Ishikawa (cell line): Measurements from ENCODE around the gene GSKIP.

Experiments used
- CEBPB ChIP-seq: IDR thresholded peaks from 2 replicates; pipeline ENCODE4 v1.6.1; 2012
- CREB1 ChIP-seq: IDR thresholded peaks from 2 replicates; pipeline ENCODE4 v1.6.1; 2012; ENCODE audit warnings: low read depth
- EGR1 ChIP-seq: IDR thresholded peaks from 2 replicates; pipeline ENCODE4 v1.6.1; 2012
- EP300 ChIP-seq: IDR thresholded peaks from 2 replicates; pipeline ENCODE4 v1.6.1; 2012; ENCODE audit warnings: borderline replicate concordance
- FOXM1 ChIP-seq: IDR thresholded peaks from 2 replicates; pipeline ENCODE4 v1.6.1; 2012; ENCODE audit warnings: low read depth, borderline replicate concordance
- NFIC ChIP-seq: IDR thresholded peaks from 2 replicates; pipeline ENCODE4 v1.6.1; 2012
- RAD21 ChIP-seq: IDR thresholded peaks from 2 replicates; pipeline ENCODE4 v1.6.1; 2012; ENCODE audit warnings: low read depth
- TAF1 ChIP-seq: IDR thresholded peaks from 2 replicates; pipeline ENCODE4 v1.6.1; 2012; ENCODE audit warnings: low read depth, mild to moderate bottlenecking
- TCF12 ChIP-seq: IDR thresholded peaks from 2 replicates; pipeline ENCODE4 v1.6.1; 2012; ENCODE audit warnings: low read depth
- TEAD4 ChIP-seq: IDR thresholded peaks from 2 replicates; pipeline ENCODE4 v1.6.1; 2012
- YY1 ChIP-seq: IDR thresholded peaks from 2 replicates; pipeline ENCODE4 v1.6.1; 2012; ENCODE audit warnings: low read depth
- ZBTB7A ChIP-seq: IDR thresholded peaks from 2 replicates; pipeline ENCODE4 v1.6.1; 2012; ENCODE audit warnings: low read depth
- TF ChIP-seq, protein P1 (sequence below): IDR thresholded peaks from 2 replicates; pipeline ENCODE4 v1.6.1; 2012
- TF ChIP-seq, protein P2 (sequence below): IDR thresholded peaks from 2 replicates; pipeline ENCODE4 v1.6.1; 2012
- TF ChIP-seq, protein P3 (sequence below): IDR thresholded peaks from 2 replicates; pipeline ENCODE4 v1.6.1; 2012; ENCODE audit warnings: low read depth, mild to moderate bottlenecking

Gene GSKIP

DNA sequence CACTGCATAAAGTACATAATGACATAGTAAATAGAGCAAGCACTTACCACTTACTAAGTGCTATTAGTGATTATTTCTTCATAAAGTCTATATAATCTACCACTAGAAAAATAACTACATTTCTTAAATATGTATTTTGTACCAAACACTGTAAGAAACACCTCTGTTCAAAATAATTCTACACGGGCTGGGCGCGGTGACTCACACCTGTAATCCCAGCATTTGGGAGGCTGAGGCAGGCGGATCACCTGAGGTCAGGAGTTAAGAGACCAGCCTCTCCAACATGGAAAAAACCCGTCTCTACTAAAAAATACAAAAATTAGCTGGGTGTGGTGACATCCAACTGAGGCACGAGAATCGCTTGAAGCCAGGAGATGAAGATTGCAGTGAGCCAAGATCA is 39.1 kb upstream of the GSKIP start:
- TF ChIP-seq EGR1 (no peak), CEBPB (no peak), ZBTB7A (no peak), YY1 (no peak), TEAD4 (no peak), TCF12 (no peak), EP300 (no peak), CREB1 (no peak), TAF1 (no peak), NFIC (no peak), FOXM1 (no peak), RAD21 (no peak)
- TF ChIP-seq, protein P1, sequence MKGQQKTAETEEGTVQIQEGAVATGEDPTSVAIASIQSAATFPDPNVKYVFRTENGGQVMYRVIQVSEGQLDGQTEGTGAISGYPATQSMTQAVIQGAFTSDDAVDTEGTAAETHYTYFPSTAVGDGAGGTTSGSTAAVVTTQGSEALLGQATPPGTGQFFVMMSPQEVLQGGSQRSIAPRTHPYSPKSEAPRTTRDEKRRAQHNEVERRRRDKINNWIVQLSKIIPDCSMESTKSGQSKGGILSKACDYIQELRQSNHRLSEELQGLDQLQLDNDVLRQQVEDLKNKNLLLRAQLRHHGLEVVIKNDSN = no peak
- TF ChIP-seq, protein P2, sequence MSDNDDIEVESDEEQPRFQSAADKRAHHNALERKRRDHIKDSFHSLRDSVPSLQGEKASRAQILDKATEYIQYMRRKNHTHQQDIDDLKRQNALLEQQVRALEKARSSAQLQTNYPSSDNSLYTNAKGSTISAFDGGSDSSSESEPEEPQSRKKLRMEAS = no peak
- TF ChIP-seq, protein P3, sequence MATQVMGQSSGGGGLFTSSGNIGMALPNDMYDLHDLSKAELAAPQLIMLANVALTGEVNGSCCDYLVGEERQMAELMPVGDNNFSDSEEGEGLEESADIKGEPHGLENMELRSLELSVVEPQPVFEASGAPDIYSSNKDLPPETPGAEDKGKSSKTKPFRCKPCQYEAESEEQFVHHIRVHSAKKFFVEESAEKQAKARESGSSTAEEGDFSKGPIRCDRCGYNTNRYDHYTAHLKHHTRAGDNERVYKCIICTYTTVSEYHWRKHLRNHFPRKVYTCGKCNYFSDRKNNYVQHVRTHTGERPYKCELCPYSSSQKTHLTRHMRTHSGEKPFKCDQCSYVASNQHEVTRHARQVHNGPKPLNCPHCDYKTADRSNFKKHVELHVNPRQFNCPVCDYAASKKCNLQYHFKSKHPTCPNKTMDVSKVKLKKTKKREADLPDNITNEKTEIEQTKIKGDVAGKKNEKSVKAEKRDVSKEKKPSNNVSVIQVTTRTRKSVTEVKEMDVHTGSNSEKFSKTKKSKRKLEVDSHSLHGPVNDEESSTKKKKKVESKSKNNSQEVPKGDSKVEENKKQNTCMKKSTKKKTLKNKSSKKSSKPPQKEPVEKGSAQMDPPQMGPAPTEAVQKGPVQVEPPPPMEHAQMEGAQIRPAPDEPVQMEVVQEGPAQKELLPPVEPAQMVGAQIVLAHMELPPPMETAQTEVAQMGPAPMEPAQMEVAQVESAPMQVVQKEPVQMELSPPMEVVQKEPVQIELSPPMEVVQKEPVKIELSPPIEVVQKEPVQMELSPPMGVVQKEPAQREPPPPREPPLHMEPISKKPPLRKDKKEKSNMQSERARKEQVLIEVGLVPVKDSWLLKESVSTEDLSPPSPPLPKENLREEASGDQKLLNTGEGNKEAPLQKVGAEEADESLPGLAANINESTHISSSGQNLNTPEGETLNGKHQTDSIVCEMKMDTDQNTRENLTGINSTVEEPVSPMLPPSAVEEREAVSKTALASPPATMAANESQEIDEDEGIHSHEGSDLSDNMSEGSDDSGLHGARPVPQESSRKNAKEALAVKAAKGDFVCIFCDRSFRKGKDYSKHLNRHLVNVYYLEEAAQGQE = no peak

DNA sequence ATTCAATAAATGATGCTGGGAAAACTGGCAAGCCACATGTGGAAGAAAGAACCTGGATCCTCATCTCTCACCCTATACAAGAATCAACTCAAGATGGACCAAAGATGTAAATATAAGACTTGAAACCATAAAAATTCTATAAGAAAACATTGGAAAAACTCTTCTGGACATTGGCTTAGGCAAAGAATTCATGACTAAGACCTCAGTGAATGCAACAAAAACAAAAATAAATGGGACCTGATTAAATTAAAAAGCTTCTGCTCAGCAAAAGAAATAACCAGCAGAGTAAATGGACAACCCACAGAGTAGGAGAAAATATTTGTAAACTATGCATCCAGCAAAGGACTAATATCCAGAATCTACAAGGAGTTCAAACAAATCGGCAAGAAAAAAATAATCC is 24.8 kb upstream of the GSKIP start:
- no peak for TF ChIP-seq FOXM1
- TF ChIP-seq EP300 = no peak
- no peak for TF ChIP-seq ZBTB7A
- no peak for TF ChIP-seq TCF12
- no peak for TF ChIP-seq TAF1
- TF ChIP-seq NFIC = no peak
- TF ChIP-seq, protein P3 = no peak
- no peak for TF ChIP-seq TEAD4
- TF ChIP-seq, protein P1 = no peak
- TF ChIP-seq EGR1 = no peak
- no peak for TF ChIP-seq CEBPB
- TF ChIP-seq CREB1 = no peak
- TF ChIP-seq YY1 = no peak
- no peak for TF ChIP-seq RAD21

DNA sequence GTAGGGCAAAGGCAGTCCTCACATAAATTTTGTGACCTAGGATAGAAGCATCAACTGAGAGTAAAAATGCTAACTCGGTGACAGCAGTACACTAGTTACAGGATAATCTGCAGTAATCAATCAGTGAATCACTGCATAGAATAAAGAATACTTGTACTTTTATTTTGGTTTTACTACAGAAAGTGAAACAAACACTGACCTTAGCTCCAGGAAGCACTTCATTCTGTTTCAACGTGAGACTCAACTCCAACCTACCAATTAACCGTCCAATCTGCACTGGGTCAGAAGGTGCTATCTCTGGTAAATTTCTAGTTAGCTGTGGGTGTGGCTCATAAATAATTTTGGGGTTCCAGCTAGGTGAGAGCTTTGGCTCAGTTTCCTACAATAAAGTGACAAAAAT is 22.0 kb upstream of the GSKIP start:
- TF ChIP-seq TAF1 (no peak), ZBTB7A (no peak)
- TF ChIP-seq, protein P3 = no peak

DNA sequence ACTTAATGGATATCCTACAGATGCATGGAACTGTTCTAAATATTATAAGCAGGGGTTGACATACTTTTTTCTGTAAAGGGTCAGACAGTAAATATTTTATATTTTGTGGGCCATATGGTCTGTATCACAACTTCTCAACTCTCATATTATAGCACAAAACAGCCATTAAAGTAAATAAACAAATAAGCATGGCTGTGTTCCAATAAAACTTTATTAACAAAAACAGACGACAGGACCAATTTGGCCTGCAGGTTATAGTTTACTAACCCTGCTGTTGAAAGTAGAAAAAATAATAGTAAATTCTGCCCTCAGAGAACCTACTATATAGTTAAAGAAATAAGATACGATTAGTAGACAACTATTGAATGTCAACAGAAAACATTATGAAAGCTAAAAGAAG is 17.7 kb upstream of the GSKIP start:
- TF ChIP-seq EGR1 (no peak), EP300 (no peak), FOXM1 (no peak), TCF12 (no peak), ZBTB7A (no peak), NFIC (no peak), TEAD4 (no peak), TAF1 (no peak), CEBPB (no peak), YY1 (no peak)
- TF ChIP-seq, protein P2 = no peak
- TF ChIP-seq, protein P1 = no peak
